Fibroblast of the aortic adventitia (primary cell): ENCODE data around the gene RAB8B. TPM values are rescaled to one million over a fixed set of nuclear protein-coding genes. Genes with fewer than 3 reads are reported as not detected.

Source experiments
- DNase-seq: peaks from one replicate; pipeline ENCODE4 v3.0.0-alpha.2; 2010; ENCODE audit warnings: low read depth
- H3K4me3 ChIP-seq: 2 replicates; pipeline ENCODE4 v1.5.1; 2011; ENCODE audit warnings: low read depth, mild to moderate bottlenecking, control low read depth, low read length, moderate library complexity
- total RNA-seq: library from RNA; depleted of rRNA; stranded (reverse); fragments of >200 nt; gene quantifications from 2 replicates; pipeline ENCODE4 v1.2.3, GENCODE V29; 2012; ENCODE audit warnings: low replicate concordance
- TF ChIP-seq, protein P1 (sequence below): IDR thresholded peaks from 2 replicates; pipeline ENCODE4 v1.5.1; 2011; ENCODE audit warnings: mild to moderate bottlenecking, low read length, control low read depth, inconsistent platforms; ENCODE audit not compliant: insufficient read depth

RAB8B gene
- total RNA-seq, 1 donor: 84.1 TPM

DNA sequence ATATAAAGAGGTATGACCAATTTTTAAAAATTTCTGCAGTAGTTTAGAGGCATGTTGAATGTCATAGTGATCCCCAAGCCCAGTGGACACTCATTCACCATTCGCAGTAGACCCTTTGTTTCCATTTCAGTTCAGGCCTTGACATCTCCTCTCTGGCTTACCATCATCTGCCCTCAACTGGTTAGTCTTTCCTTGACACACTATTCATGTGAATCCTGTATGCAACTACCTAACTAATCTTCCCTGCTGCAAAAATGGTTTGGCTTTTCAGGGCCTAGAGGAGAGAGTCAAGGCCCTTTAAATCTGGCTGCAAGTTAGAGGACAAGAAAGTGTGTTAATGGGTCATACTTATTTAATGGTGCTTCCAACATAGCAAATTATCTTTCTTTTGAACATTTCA is 98.9 kb downstream of the RAB8B start:
- TF ChIP-seq, protein P1, sequence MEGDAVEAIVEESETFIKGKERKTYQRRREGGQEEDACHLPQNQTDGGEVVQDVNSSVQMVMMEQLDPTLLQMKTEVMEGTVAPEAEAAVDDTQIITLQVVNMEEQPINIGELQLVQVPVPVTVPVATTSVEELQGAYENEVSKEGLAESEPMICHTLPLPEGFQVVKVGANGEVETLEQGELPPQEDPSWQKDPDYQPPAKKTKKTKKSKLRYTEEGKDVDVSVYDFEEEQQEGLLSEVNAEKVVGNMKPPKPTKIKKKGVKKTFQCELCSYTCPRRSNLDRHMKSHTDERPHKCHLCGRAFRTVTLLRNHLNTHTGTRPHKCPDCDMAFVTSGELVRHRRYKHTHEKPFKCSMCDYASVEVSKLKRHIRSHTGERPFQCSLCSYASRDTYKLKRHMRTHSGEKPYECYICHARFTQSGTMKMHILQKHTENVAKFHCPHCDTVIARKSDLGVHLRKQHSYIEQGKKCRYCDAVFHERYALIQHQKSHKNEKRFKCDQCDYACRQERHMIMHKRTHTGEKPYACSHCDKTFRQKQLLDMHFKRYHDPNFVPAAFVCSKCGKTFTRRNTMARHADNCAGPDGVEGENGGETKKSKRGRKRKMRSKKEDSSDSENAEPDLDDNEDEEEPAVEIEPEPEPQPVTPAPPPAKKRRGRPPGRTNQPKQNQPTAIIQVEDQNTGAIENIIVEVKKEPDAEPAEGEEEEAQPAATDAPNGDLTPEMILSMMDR: no peak
- no peak overlapping the region for H3K4me3 ChIP-seq
- no peak for DNase-seq

DNA sequence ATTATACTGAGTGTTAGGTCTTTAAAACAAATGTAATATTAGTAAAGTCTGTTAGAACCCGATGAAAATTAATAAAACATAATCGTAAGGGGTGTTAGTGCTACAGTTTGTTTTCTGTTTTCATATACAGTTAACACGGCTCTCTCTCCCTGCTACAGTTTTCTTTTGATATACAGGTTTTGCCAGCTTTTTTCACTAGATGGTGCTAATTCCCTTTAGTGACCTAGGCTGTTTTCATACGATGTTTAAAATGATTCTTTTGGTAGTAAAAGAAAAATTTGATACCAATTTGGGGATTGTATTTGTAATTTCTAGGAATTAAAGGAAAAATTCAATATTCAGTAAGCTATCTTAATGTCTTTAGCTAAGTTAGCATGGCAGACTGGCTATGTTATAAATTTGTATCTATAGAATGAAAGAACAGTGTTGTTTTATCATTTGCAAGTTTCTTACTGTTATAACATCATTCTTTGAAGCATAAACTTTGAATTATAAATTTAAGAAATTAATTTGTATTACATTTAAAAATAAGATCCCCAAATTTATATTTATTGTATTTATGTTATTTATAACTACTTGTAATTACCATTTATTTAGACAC is 99.5 kb downstream of the RAB8B start:
- DNase-seq: peak; percentile 84
- TF ChIP-seq, protein P1: peak; percentile 70
- H3K4me3 ChIP-seq: no peak overlapping the region

DNA sequence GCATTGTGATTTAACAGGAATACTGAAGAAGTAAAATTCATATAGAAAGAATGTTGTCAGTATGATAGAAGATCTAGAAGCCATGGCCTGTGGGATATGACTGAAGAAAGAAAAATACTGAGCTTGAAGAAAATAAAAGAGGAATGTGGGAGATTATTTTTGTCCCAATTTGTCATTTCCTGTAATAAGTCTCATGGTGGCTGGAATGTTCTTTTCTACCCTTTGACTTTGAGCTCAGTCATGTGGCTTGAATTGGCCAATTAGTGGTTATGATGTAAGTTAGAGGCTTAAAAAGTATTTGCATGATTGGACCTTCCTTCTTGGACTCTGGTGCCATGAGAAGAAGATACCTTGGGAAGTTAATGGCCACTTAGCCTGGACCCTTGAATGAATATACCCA is 102.1 kb downstream of the RAB8B start:
- DNase-seq: peak; percentile 87
- TF ChIP-seq, protein P1: no peak
- H3K4me3 ChIP-seq: no peak overlapping the region

DNA sequence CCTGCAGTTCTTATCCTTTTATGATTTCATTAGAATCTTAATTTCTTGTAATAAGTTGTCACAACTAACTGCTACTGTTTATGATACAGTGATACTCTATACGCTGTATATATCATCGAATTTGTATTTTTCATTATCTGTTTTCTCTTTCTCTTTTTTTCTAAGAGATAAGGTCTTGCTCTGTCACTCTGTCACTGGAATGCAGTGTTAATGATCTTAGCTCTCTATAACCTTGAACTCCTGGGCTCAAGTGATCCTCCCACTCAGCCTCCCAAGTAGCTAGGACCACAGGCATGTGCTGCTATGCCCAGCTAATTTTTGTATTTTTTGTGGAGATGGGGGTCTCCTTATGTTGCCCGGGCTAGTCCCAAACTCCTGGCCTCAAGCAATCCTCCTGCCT is 102.8 kb downstream of the RAB8B start:
- TF ChIP-seq, protein P1: no peak
- DNase-seq: no peak
- no peak overlapping the region for H3K4me3 ChIP-seq

DNA sequence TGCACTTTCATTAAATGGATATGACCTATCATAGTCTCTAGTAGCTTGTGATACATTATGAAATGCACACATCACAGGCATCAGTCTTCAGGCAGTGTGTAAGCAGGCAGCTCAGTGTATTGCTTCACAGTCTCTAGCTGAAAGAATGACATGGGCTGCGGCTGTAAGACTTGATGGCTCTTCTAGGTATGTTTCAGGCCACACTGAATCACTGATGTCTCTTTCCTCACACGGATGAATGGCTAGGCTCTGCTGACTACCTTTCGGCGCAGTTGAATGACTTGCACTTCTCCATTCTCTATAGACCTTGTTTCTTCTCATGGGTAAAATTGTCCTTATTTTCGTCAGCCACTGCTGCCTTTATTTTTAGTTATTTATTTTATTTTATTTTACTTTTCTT is 103.4 kb downstream of the RAB8B start:
- TF ChIP-seq, protein P1: no peak
- DNase-seq: no peak
- no peak overlapping the region for H3K4me3 ChIP-seq

DNA sequence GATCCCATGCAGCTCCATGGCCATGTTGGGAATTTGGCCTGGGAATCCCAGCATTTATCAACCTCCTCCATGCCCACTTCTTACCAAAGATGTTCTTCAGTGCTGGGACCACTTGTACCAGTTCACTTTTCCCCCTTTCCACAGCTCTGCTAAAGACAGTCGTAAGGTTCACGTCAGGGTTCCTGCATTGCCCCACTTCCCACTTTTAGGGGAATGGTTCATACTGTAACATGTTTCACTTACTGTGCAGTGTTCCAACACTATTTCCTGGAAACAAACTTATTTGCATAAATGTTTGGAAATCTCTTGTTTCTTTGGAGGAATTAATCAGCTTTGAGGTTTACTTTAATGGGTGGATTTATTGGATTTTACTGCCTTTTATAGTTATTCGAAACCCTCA is 105.0 kb downstream of the RAB8B start:
- TF ChIP-seq, protein P1: no peak
- DNase-seq: no peak
- no peak overlapping the region for H3K4me3 ChIP-seq

DNA sequence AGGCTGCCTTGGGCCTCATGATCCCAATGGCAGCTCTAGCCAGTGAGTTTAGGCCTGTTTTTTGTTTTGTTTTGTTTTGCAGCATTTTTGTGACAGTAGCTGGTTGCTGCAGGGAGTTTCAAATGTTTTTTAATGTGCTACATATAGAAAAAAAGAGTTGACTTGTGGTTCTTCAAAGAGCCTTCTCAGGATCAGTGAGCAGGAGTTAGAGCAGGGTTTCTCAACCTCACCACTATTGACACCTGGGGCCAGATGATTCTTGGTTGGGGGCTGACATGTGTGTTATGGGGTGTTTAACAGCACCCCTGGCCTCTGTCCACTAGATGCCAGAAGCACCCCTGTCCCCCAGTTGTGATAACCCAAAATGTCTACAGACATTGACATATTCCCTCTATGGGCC is 105.9 kb downstream of the RAB8B start:
- TF ChIP-seq, protein P1: no peak
- no peak overlapping the region for H3K4me3 ChIP-seq
- no peak for DNase-seq
